ENCODE data around the gene TSACC. TPM values are rescaled to one million over a fixed set of nuclear protein-coding genes. Genes with fewer than 3 reads are reported as not detected.

TSACC gene
- total and polyA plus RNA-seq, 9 of the 15 experiments (the other 6 are each of a cell fraction or from before 2014, with no cell fraction given) = 0.45 to 7.4 (median 2.6) TPM

DNA sequence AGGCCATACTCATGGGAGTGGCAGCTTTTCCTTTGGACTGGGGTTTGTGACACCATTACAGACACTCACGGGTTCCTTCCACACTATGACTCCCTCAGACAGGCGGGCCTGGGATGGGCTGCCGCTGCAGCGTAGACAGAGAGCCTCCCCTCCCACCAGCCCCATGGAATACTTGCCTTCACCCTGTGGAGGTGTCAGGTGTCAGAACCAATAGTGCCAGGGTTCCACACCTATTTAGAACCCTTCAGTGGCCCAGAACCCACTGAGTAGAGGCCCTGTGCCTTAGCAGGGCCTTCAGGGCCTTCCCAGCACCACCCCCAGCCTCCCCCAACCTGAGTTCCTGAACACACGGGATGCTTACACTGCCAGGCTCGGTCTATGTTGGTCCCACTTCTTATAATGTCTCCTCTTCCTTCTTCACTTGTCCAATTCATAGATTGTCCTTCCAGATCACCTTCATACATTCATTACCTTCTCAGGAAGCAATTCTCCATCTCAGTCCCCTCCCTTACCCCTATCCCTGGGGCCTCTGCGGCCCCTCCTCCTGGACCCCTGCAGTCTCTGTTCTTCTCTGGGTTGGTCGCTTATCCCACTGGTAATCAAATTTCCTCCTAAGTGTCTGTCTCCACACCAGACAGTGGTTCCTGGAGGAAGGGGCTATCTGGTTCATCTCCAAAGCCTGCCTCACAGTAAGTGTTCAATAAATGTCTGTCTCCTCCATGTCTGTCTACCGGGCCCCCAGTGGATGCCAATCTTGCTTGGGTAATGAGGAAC, 29.2 kb downstream of the TSACC start:
- H3K9me1 ChIP-seq (ENCODE audit: control insufficient read depth, insufficient read depth, low read length) = no peaks in the 10 kb centered on the region
- no TSS peak for BruUV-seq (replicated peaks)
- no peak for DNase-seq (ENCODE audit: extremely low read depth in 1 of 4, low spot score in 3 of 4)
- POLR2A ChIA-PET = interaction anchor here (0.6 kb wide), 1 partner anchor 10 kb away, joined by 3 read pairs; no protein-coding TSS in a partner anchor
- no peak overlapping the region for H2AFZ ChIP-seq (ENCODE audit: low read depth, low read length)
- peak overlapping the region in 1 of 2 experiments; percentile 36; a peak in 1 of 4 replicates for H3K9ac ChIP-seq (ENCODE audit: insufficient read depth in 1 of 2, low read depth in 2 of 2, low read length in 2 of 2)
- no peaks in the 10 kb centered on the region for H3K79me2 ChIP-seq (ENCODE audit: control insufficient read depth, insufficient read depth, low read length)
- 15% methylated on average over 9 of the region's 9 CpGs for WGBS (ENCODE audit: insufficient coverage, low coverage, missing lambda C conversion rate)
- CTCF ChIA-PET (ENCODE audit: low intra/inter-chr PET ratio) = no interaction called here
- H4K20me1 ChIP-seq (replicated peaks; ENCODE audit: control insufficient read depth, insufficient read depth, low read length) = no peaks in the 10 kb centered on the region
- peak; percentile 52 for ATAC-seq
- H3K4me3 ChIP-seq = no peak overlapping the region
- H3K27ac ChIP-seq (ENCODE audit: extremely low read depth, low read depth, low read length) = no peak overlapping the region
- no peaks in the 10 kb centered on the region for H3K36me3 ChIP-seq (ENCODE audit: control insufficient read depth, insufficient read depth, low read length)
- peak; percentile 35 for FAIRE-seq
- H3K27me3 ChIP-seq (ENCODE audit: control insufficient read depth in 2 of 2, insufficient read depth in 2 of 2, low read length in 2 of 2) = peaks cover 2 to 23% of the 10 kb centered on the region in 2 experiments; a peak in 2 of 5 replicates
- H3K9me3 ChIP-seq (replicated peaks; ENCODE audit: control insufficient read depth, insufficient read depth, low read depth, low read length) = no peaks in the 10 kb centered on the region
- H3K4me1 ChIP-seq (replicated peaks in 1 of 2; ENCODE audit: control insufficient read depth in 2 of 2, insufficient read depth in 2 of 2, low read length in 2 of 2) = peaks cover 0 to 16% of the 10 kb centered on the region in 2 experiments; a peak in 3 of 5 replicates
- intact Hi-C loops (cut with micrococcal nuclease) (loop anchor here (10.0 kb wide), 1 partner anchor 283 kb away; the partner anchor contains the start of gene MEX3A), in situ Hi-C loops (cut with MboI) (no loop called here)
- H3K4me2 ChIP-seq (ENCODE audit: insufficient read depth, low read length) = no peak overlapping the region
- no peak for TF ChIP-seq FOXP4 (CRISPR knock-in tag; IDR thresholded peaks at IDR 0.05; ENCODE audit: borderline replicate concordance)
- TF ChIP-seq ZNF121 (CRISPR knock-in tag; conservative IDR thresholded peaks at IDR 0.05) = no peak
- no peak for TF ChIP-seq ZBTB8A (IDR thresholded peaks at IDR 0.05; ENCODE audit: partially characterized antibody)
- no peak for TF ChIP-seq MTA3 (IDR thresholded peaks at IDR 0.05; ENCODE audit: borderline replicate concordance)
- TF ChIP-seq CBFA2T3 (IDR thresholded peaks at IDR 0.05) = no peak
- TF ChIP-seq SAFB2 (IDR thresholded peaks at IDR 0.05; ENCODE audit: borderline replicate concordance, low read depth, low read length, severe bottlenecking) = no peak
- no peak for TF ChIP-seq FIP1L1 (IDR thresholded peaks at IDR 0.05; ENCODE audit: low read depth, low read length, poor library complexity, severe bottlenecking)
- no peak for TF ChIP-seq FOS (IDR thresholded peaks at IDR 0.05; ENCODE audit: extremely low read depth, insufficient read length)
- TF ChIP-seq TAF7 (tag; IDR thresholded peaks at IDR 0.05) = no peak
- TF ChIP-seq PHF8 (IDR thresholded peaks at IDR 0.05; ENCODE audit: borderline replicate concordance, low read length) = no peak
- TF ChIP-seq TCF7 (IDR thresholded peaks at IDR 0.05; ENCODE audit: borderline replicate concordance) = no peak
- TF ChIP-seq, protein P1, sequence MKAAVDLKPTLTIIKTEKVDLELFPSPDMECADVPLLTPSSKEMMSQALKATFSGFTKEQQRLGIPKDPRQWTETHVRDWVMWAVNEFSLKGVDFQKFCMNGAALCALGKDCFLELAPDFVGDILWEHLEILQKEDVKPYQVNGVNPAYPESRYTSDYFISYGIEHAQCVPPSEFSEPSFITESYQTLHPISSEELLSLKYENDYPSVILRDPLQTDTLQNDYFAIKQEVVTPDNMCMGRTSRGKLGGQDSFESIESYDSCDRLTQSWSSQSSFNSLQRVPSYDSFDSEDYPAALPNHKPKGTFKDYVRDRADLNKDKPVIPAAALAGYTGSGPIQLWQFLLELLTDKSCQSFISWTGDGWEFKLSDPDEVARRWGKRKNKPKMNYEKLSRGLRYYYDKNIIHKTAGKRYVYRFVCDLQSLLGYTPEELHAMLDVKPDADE (conservative IDR thresholded peaks at IDR 0.05; ENCODE audit: control insufficient read depth, low read depth, low read length) = no peak
- no peak for TF ChIP-seq COPS2 (conservative IDR thresholded peaks at IDR 0.05)
- TF ChIP-seq HDAC1 (IDR thresholded peaks at IDR 0.05) = no peak
- TF ChIP-seq, protein P2, sequence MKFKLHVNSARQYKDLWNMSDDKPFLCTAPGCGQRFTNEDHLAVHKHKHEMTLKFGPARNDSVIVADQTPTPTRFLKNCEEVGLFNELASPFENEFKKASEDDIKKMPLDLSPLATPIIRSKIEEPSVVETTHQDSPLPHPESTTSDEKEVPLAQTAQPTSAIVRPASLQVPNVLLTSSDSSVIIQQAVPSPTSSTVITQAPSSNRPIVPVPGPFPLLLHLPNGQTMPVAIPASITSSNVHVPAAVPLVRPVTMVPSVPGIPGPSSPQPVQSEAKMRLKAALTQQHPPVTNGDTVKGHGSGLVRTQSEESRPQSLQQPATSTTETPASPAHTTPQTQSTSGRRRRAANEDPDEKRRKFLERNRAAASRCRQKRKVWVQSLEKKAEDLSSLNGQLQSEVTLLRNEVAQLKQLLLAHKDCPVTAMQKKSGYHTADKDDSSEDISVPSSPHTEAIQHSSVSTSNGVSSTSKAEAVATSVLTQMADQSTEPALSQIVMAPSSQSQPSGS (CRISPR knock-in tag; IDR thresholded peaks at IDR 0.05) = no peak
- no peak for TF ChIP-seq ZNF830 (CRISPR knock-in tag; IDR thresholded peaks at IDR 0.05)
- TF ChIP-seq SAFB (IDR thresholded peaks at IDR 0.05; ENCODE audit: borderline replicate concordance, low read depth, low read length) = no peak
- no peak for TF ChIP-seq PPARD (CRISPR knock-in tag; IDR thresholded peaks at IDR 0.05)
- no peak for TF ChIP-seq NFIC (IDR thresholded peaks at IDR 0.05)

All from K562 (cell line).